ENCODE measurements around the gene EPAS1.

DNA sequence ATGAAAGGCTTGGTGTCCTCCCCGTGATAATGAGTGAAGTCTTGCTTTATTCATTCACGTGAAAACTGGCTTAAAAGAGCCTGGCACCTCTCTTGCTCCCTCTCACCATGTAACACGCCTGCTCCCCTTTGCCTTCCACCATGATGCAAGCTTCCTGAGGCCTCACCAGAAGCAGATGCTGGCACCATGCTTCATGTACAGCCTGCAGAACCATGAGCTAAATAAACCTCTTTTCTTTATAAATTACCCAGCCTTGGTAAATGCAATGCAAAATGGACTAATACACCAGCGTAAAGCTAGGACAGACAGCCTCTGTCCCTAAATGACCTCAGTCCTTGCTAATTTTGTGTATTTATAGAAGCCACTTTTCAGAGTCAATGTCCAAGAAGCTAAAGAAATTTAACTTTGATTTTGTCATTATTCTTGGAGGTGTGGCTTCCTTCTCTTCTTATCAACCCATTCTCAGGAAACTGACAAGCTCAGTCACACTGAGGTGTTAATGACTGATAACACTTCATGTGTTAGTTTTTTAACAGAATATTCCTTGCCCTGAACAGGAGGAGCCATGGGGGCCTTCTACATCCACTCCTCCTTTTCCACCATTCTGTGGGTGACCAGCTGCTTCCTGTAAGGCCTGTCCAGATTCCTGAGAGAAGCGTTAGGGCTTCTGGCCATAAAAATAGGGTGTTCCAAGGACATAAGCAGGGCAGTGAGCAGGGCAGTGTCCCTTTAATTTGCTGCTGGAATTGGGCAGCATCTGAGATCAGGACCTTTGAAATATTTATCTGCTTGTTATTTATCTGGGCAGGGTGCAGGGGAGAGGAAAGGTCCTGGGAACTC is 38.0 kb upstream of the EPAS1 start:
- TF ChIP-seq CTCF (IDR thresholded peaks at IDR 0.05) (no peak), EZH2 (IDR thresholded peaks at IDR 0.05) (no peak), EZH2phosphoT487 (IDR thresholded peaks at IDR 0.05) (no peak)
